SK-N-SH treated with all-trans-retinoic acid at 6 μM for 48 hours (cell line): ENCODE measurements around the gene LRRC2.

Experiments
- ARNTL ChIP-seq: fragments of 450-650 bp; formaldehyde crosslinking; IDR thresholded peaks from 2 replicates; pipeline ENCODE4 v1.5.0; 2020; ENCODE audit warnings: low read depth, mild to moderate bottlenecking, moderate library complexity, borderline replicate concordance
- CREB5 ChIP-seq: fragments of 250-450 bp; sonication (Bioruptor Pico); IDR thresholded peaks from 2 replicates; pipeline ENCODE4 v1.5.1; 2020; ENCODE audit warnings: low read depth, mild to moderate bottlenecking, moderate library complexity
- ESRRG ChIP-seq: fragments of 250-450 bp; sonication (Bioruptor Pico); IDR thresholded peaks from 2 replicates; pipeline ENCODE4 v1.6.1; 2021; ENCODE audit warnings: mild to moderate bottlenecking
- GLIS3 ChIP-seq: fragments of 250-450 bp; sonication (Bioruptor Pico); IDR thresholded peaks from 2 replicates; pipeline ENCODE4 v1.5.0; 2020; ENCODE audit warnings: mild to moderate bottlenecking, moderate library complexity
- ISL1 ChIP-seq: fragments of 250-450 bp; sonication (Bioruptor Pico); IDR thresholded peaks from 2 replicates; pipeline ENCODE4 v2.1.2; 2022; ENCODE audit warnings: mild to moderate bottlenecking, moderate library complexity
- PATZ1 ChIP-seq: fragments of 250-450 bp; sonication (Bioruptor Pico); IDR thresholded peaks from 2 replicates; pipeline ENCODE4 v1.8.0; 2020; ENCODE audit warnings: mild to moderate bottlenecking, moderate library complexity, borderline replicate concordance
- RARB ChIP-seq: fragments of 250-450 bp; sonication (Bioruptor Pico); IDR thresholded peaks from 2 replicates; pipeline ENCODE4 v1.8.0; 2021; ENCODE audit warnings: mild to moderate bottlenecking, moderate library complexity
- SNAI2 ChIP-seq: fragments of 250-450 bp; sonication (Bioruptor Pico); IDR thresholded peaks from 2 replicates; pipeline ENCODE4 v1.5.0; 2020; ENCODE audit warnings: mild to moderate bottlenecking, moderate library complexity
- TCF4 ChIP-seq: fragments of 250-450 bp; sonication (Bioruptor Pico); IDR thresholded peaks from 2 replicates; pipeline ENCODE4 v1.8.0; 2021; ENCODE audit warnings: mild to moderate bottlenecking, moderate library complexity, borderline replicate concordance
- TOX ChIP-seq: fragments of 250-450 bp; sonication (Bioruptor Pico); IDR thresholded peaks from 2 replicates; pipeline ENCODE4 v1.8.0; 2021; ENCODE audit warnings: mild to moderate bottlenecking, moderate library complexity, borderline replicate concordance
- ZC3H10 ChIP-seq: fragments of 250-450 bp; sonication (Bioruptor Pico); IDR thresholded peaks from 2 replicates; pipeline ENCODE4 v1.5.1; 2021; ENCODE audit warnings: mild to moderate bottlenecking, moderate library complexity
- ZFP3 ChIP-seq: fragments of 250-450 bp; sonication (Bioruptor Pico); IDR thresholded peaks from 2 replicates; pipeline ENCODE4 v1.5.0; 2020; ENCODE audit warnings: mild to moderate bottlenecking, moderate library complexity
- ZFP30 ChIP-seq: fragments of 450-650 bp; formaldehyde crosslinking; IDR thresholded peaks from 2 replicates; pipeline ENCODE4 v1.5.0; 2022; ENCODE audit warnings: mild to moderate bottlenecking, moderate library complexity

DNA sequence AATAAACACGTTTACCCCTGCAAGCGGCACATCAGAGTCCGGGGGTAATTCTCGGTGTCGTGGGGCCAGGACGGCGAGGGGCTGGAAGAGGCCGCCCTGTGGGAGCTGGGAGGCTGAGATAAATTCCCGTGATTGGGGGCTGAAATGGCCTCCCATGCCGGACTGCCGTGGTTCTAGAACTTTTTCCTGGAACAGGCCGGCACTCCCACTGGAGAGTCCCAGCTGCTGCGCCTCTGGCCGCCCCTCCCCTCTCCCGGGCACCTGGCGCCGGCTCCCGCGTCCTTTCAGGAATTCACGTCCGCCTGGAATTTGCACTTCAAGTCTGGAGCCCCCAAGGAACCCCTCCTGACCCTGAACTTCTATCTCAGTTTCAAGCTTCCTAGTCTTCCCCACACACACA is 10.8 kb upstream of the LRRC2 start:
- TF ChIP-seq RARB (CRISPR knock-in tag), result no peak
- TF ChIP-seq ZC3H10, result no peak
- TF ChIP-seq ESRRG, result no peak
- no peak for TF ChIP-seq PATZ1 (CRISPR knock-in tag)
- TF ChIP-seq ZFP30 (CRISPR knock-in tag), result no peak
- no peak for TF ChIP-seq ZFP3 (CRISPR knock-in tag)
- TF ChIP-seq TOX (CRISPR knock-in tag), result no peak
- TF ChIP-seq SNAI2 (CRISPR knock-in tag), result no peak
- no peak for TF ChIP-seq ARNTL (CRISPR knock-in tag)
- TF ChIP-seq TCF4, result no peak
- no peak for TF ChIP-seq ISL1
- no peak for TF ChIP-seq CREB5
- TF ChIP-seq GLIS3, result no peak
